ENCODE measurements around the gene RAB41.
"Not testable (repeated sequence)": the region's sequence is repeated elsewhere in the genome, so short reads cannot be mapped to it uniquely, and the experiment has no call there.

Gene RAB41

GRCh38 chrX:70292788-70293187 lies 10.8 kb downstream of the RAB41 start:
- no peak for DNase-seq

- DNase-seq = no peak
These were observed 11.6 kb downstream of the RAB41 start for GRCh38 chrX:70293621-70294020.

- DNase-seq = no peak
These were observed 19.7 kb downstream of the RAB41 start for GRCh38 chrX:70301716-70302115.

GRCh38 chrX:70313503-70313902 lies 31.5 kb downstream of the RAB41 start:
- DNase-seq = no peak

- DNase-seq = no peak
These were observed 40.8 kb downstream of the RAB41 start for GRCh38 chrX:70322784-70323183.

GRCh38 chrX:70323628-70324027 lies 41.7 kb downstream of the RAB41 start:
- DNase-seq = not testable (repeated sequence)

- no peak for DNase-seq
These were observed 42.4 kb downstream of the RAB41 start for GRCh38 chrX:70324326-70324725.

GRCh38 chrX:70331161-70331560 lies 49.2 kb downstream of the RAB41 start:
- no peak for DNase-seq

- no peak for DNase-seq
These were observed 50.6 kb downstream of the RAB41 start for GRCh38 chrX:70332600-70332999.
